ENCODE measurements around the gene GNPNAT1. TPM values are rescaled to one million over a fixed set of nuclear protein-coding genes. Genes with fewer than 3 reads are reported as not detected.

Gene GNPNAT1
- total and polyA plus RNA-seq, 2 experiments from 2014 or later, result 44.4 to 68.7 TPM

DNA sequence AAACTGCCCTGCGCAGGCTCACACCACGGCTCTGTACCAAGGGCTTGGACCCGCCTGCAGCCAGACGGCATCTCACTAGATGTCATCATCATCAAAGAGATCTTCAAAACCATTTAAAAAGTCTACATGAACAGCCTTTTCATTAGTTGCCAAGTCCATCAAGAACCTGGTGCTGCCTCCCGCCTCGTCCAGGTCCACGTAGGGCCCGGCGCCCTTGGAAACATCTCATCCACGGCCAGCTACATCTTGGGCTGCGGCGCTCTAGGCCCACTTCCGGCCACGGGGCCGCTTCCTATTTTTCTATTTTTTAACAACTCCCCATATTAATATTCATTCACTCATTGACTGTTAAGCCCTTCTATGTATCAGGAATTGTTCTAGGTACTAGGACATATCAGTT is 7.4 kb upstream of the GNPNAT1 start (continued):
- TF ChIP-seq, protein P1, sequence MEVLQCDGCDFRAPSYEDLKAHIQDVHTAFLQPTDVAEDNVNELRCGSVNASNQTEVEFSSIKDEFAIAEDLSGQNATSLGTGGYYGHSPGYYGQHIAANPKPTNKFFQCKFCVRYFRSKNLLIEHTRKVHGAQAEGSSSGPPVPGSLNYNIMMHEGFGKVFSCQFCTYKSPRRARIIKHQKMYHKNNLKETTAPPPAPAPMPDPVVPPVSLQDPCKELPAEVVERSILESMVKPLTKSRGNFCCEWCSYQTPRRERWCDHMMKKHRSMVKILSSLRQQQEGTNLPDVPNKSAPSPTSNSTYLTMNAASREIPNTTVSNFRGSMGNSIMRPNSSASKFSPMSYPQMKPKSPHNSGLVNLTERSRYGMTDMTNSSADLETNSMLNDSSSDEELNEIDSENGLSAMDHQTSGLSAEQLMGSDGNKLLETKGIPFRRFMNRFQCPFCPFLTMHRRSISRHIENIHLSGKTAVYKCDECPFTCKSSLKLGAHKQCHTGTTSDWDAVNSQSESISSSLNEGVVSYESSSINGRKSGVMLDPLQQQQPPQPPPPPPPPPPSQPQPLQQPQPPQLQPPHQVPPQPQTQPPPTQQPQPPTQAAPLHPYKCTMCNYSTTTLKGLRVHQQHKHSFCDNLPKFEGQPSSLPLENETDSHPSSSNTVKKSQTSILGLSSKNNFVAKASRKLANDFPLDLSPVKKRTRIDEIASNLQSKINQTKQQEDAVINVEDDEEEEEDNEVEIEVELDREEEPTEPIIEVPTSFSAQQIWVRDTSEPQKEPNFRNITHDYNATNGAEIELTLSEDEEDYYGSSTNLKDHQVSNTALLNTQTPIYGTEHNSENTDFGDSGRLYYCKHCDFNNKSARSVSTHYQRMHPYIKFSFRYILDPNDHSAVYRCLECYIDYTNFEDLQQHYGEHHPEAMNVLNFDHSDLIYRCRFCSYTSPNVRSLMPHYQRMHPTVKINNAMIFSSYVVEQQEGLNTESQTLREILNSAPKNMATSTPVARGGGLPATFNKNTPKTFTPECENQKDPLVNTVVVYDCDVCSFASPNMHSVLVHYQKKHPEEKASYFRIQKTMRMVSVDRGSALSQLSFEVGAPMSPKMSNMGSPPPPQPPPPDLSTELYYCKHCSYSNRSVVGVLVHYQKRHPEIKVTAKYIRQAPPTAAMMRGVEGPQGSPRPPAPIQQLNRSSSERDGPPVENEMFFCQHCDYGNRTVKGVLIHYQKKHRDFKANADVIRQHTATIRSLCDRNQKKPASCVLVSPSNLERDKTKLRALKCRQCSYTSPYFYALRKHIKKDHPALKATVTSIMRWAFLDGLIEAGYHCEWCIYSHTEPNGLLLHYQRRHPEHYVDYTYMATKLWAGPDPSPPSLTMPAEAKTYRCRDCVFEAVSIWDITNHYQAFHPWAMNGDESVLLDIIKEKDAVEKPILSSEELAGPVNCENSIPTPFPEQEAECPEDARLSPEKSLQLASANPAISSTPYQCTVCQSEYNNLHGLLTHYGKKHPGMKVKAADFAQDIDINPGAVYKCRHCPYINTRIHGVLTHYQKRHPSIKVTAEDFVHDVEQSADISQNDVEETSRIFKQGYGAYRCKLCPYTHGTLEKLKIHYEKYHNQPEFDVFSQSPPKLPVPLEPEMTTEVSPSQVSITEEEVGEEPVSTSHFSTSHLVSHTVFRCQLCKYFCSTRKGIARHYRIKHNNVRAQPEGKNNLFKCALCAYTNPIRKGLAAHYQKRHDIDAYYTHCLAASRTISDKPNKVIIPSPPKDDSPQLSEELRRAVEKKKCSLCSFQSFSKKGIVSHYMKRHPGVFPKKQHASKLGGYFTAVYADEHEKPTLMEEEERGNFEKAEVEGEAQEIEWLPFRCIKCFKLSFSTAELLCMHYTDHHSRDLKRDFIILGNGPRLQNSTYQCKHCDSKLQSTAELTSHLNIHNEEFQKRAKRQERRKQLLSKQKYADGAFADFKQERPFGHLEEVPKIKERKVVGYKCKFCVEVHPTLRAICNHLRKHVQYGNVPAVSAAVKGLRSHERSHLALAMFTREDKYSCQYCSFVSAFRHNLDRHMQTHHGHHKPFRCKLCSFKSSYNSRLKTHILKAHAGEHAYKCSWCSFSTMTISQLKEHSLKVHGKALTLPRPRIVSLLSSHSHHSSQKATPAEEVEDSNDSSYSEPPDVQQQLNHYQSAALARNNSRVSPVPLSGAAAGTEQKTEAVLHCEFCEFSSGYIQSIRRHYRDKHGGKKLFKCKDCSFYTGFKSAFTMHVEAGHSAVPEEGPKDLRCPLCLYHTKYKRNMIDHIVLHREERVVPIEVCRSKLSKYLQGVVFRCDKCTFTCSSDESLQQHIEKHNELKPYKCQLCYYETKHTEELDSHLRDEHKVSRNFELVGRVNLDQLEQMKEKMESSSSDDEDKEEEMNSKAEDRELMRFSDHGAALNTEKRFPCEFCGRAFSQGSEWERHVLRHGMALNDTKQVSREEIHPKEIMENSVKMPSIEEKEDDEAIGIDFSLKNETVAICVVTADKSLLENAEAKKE (CRISPR knock-in tag; IDR thresholded peaks at IDR 0.05), result no peak
- TF ChIP-seq EZH2 (IDR thresholded peaks at IDR 0.05; ENCODE audit: low read depth, unreplicated experiment) (no peak), ZNF331 (CRISPR knock-in tag; IDR thresholded peaks at IDR 0.05; ENCODE audit: low read depth) (no peak)

- H3K36me3 ChIP-seq (ENCODE audit: insufficient read depth), result no peaks in the 10 kb centered on the region
Measured at GRCh38 chr14:52797653-52798052, 6.2 kb upstream of the GNPNAT1 start.

More at GRCh38 chr14:52797653-52798052, 6.2 kb upstream of the GNPNAT1 start:
- Histone ChIP-seq H3K27me3 (ENCODE audit: insufficient read depth) (no peaks in the 10 kb centered on the region), H4K20me1 (replicated peaks; ENCODE audit: insufficient read depth) (no peaks in the 10 kb centered on the region), H3K4me3 (no peak overlapping the region), H3K4me1 (ENCODE audit: insufficient read depth) (no peaks in the 10 kb centered on the region), H3K4me2 (no peak overlapping the region), H2AFZ (peak overlapping the region; percentile 84; the same call in 1 of the 2 replicates), H3K9me2 (ENCODE audit: insufficient read depth) (no peaks in the 10 kb centered on the region), H3K27ac (ENCODE audit: low read depth) (no peak overlapping the region), H3K79me2 (replicated peaks; ENCODE audit: insufficient read depth) (no peaks in the 10 kb centered on the region), H3F3A (replicated peaks; ENCODE audit: low read depth) (no peaks in the 10 kb centered on the region)
- Mint-ChIP-seq H3K27ac (no peak overlapping the region), H3K27me3 (ENCODE audit: insufficient read depth, low read depth, poor library complexity) (no peaks in the 10 kb centered on the region), H3K4me3 (no peak overlapping the region), H3K9me3 (no peaks in the 10 kb centered on the region; the same call in 2 of the 3 replicates), H3K36me3 (ENCODE audit: low read depth) (no peaks in the 10 kb centered on the region; the same call in 2 of the 3 replicates), H3K4me1 (no peaks in the 10 kb centered on the region)
- ATAC-seq (no peak), DNase-seq (ENCODE audit: low spot score) (peak; percentile 17)
- TF ChIP-seq, protein P1 (CRISPR knock-in tag; IDR thresholded peaks at IDR 0.05), result no peak
- TF ChIP-seq REST (IDR thresholded peaks at IDR 0.05; ENCODE audit: unreplicated experiment) (no peak), ZNF114 (CRISPR knock-in tag; IDR thresholded peaks at IDR 0.05) (no peak)
